Esophagus muscularis mucosa (tissue), 4 donors: Measurements from ENCODE around the gene RNFT2.

Source experiments
- CTCF ChIP-seq, 3 experiments: fragments of 200-600 bp in 2 of 3; fragments of 450-650 bp in 1 of 3; sonication (generic) in 2 of 3; IDR thresholded peaks; one replicate each; pipeline ENCODE4 v1.5.1; 2017 to 2019; ENCODE audit warnings: antibody characterized with exemption in 3 of 3, mild to moderate bottlenecking in 2 of 3, moderate library complexity in 1 of 3
- EP300 ChIP-seq: sonication (generic); formaldehyde crosslinking; IDR thresholded peaks from one replicate; pipeline ENCODE4 v1.6.1; 2017; ENCODE audit warnings: antibody characterized with exemption
- POLR2A ChIP-seq: fragments of 450-650 bp; IDR thresholded peaks from one replicate; pipeline ENCODE4 v1.6.1; 2017; ENCODE audit warnings: antibody characterized with exemption, moderate library complexity, mild to moderate bottlenecking, low read depth
- POLR2AphosphoS5 ChIP-seq, 2 donors: sonication (generic); formaldehyde crosslinking; IDR thresholded peaks; one replicate each; pipeline ENCODE4 v1.6.1; 2017; ENCODE audit warnings: antibody characterized with exemption in 2 of 2

DNA sequence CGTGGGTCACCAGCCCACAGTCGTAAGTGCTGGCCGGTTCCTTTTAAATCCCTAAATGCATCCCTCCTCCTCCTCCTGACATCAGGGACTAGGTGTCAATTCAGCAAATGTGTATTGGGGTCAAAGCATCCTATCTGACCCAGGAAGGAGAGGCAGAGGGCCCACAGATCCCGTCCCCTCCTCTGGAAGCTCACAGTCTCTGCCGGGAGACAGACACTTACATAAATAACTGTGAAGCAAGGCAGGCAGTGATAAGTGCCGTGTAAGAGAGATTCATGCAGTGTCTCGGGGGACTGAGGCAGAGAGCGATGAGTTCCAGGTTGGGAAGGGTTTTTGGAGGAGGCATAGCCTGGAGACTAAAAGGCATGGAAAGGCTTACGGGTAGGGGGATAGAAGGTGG, 99.0 kb downstream of the RNFT2 start:
- TF ChIP-seq CTCF (IDR thresholded peaks at IDR 0.05) (no peak), POLR2A (no peak), POLR2AphosphoS5 (IDR thresholded peaks at IDR 0.05) (no peak), EP300 (no peak)
